Neural crest cell (in vitro differentiated cells): Measurements from ENCODE around the gene ATXN7L3B. TPM values are rescaled to one million over a fixed set of nuclear protein-coding genes. Genes with fewer than 3 reads are reported as not detected.
A peak's percentile ranks its signal among the peaks of the same experiment; 100 is the strongest.

Experiments
- DNase-seq: peaks from one replicate; pipeline ENCODE4 v3.0.0; 2021; ENCODE audit warnings: low read depth, mixed read lengths, low spot score
- H3K27ac Mint-ChIP-seq: one replicate; pipeline ENCODE4 v1.8.0; 2021; ENCODE audit warnings: mild to moderate bottlenecking, mixed read lengths; ENCODE audit not compliant: unreplicated experiment
- H3K27me3 Mint-ChIP-seq: 2 replicates; pipeline ENCODE4 v1.8.0; 2021; ENCODE audit warnings: low read depth, mild to moderate bottlenecking, mixed read lengths
- H3K36me3 Mint-ChIP-seq: 2 replicates; pipeline ENCODE4 v1.8.0; 2021; ENCODE audit warnings: low read depth, mild to moderate bottlenecking, mixed read lengths
- H3K4me1 Mint-ChIP-seq: 2 replicates; pipeline ENCODE4 v1.8.0; 2021; ENCODE audit warnings: mixed read lengths
- H3K4me3 Mint-ChIP-seq: one replicate; pipeline ENCODE4 v1.8.0; 2021; ENCODE audit warnings: mild to moderate bottlenecking, mixed read lengths
- H3K9me3 Mint-ChIP-seq: 2 replicates; pipeline ENCODE4 v1.8.0; 2021; ENCODE audit warnings: mixed read lengths
- CTCF ChIP-seq: fragments of 200-600 bp; sonication (generic); conservative IDR thresholded peaks from 2 replicates; pipeline ENCODE4 v1.5.0; 2021; ENCODE audit warnings: antibody characterized with exemption, mild to moderate bottlenecking
- long read RNA-seq: library from polyadenylated mRNA; unstranded; transcript quantifications from one replicate; pipeline ENCODE4 v2.0.0, GENCODE V29; 2020
- total RNA-seq: library from RNA; stranded (reverse); gene quantifications from 2 replicates; pipeline ENCODE4 v1.2.1, GENCODE V29; 2021

ATXN7L3B gene
- total RNA-seq = 59.7 and 60.0 TPM in 2 replicates
- long read RNA-seq, full-length matches to known transcripts = 205 of 205 reads
- long read RNA-seq, partial matches to known transcripts = 0 of 205 reads
- long read RNA-seq, other reads (novel, unspliced or antisense) = 0 of 205 reads

- DNase-seq = peak; percentile 87
- Mint-ChIP-seq H3K4me1 (peaks cover 46% of the 10 kb centered on the region), H3K36me3 (peaks cover 40% of the 10 kb centered on the region), H3K27me3 (no peaks in the 10 kb centered on the region), H3K9me3 (no peaks in the 10 kb centered on the region), H3K27ac (peak within 1 kb of the TSS; percentile 99), H3K4me3 (peak within 1 kb of the TSS; percentile 96)
- TF ChIP-seq CTCF = no peak
These were observed at the start of gene ATXN7L3B for GRCh38 chr12:74537707-74538385. ATXN7L3B (plus strand) TSS chr12:74537835; CDS start chr12:74538113, 278 bp downstream.

GRCh38 chr12:74488134-74488533 lies 49.5 kb upstream of the ATXN7L3B start:
- H3K27me3 Mint-ChIP-seq = no peaks in the 10 kb centered on the region
- H3K4me1 Mint-ChIP-seq = peaks cover 4% of the 10 kb centered on the region
- no peak overlapping the region for H3K4me3 Mint-ChIP-seq
- no peak overlapping the region for H3K27ac Mint-ChIP-seq
- TF ChIP-seq CTCF = no peak
- H3K36me3 Mint-ChIP-seq = no peaks in the 10 kb centered on the region
- no peak for DNase-seq
- no peaks in the 10 kb centered on the region for H3K9me3 Mint-ChIP-seq

- no peak for TF ChIP-seq CTCF
- Mint-ChIP-seq H3K36me3 (no peaks in the 10 kb centered on the region), H3K9me3 (no peaks in the 10 kb centered on the region), H3K4me3 (no peak overlapping the region), H3K4me1 (peaks cover 4% of the 10 kb centered on the region), H3K27ac (no peak overlapping the region), H3K27me3 (no peaks in the 10 kb centered on the region)
- no peak for DNase-seq
These were observed 48.1 kb upstream of the ATXN7L3B start for GRCh38 chr12:74489543-74489942.

- H3K4me3 Mint-ChIP-seq = no peak overlapping the region
- H3K36me3 Mint-ChIP-seq = no peaks in the 10 kb centered on the region
- peaks cover 4% of the 10 kb centered on the region for H3K4me1 Mint-ChIP-seq
- DNase-seq = no peak
- no peaks in the 10 kb centered on the region for H3K27me3 Mint-ChIP-seq
- TF ChIP-seq CTCF = no peak
- H3K9me3 Mint-ChIP-seq = no peaks in the 10 kb centered on the region
- H3K27ac Mint-ChIP-seq = no peak overlapping the region
These were observed 47.1 kb upstream of the ATXN7L3B start for GRCh38 chr12:74490390-74491064.

GRCh38 chr12:74491374-74491773 lies 46.3 kb upstream of the ATXN7L3B start:
- DNase-seq = no peak
- Mint-ChIP-seq H3K9me3 (no peaks in the 10 kb centered on the region), H3K36me3 (no peaks in the 10 kb centered on the region), H3K4me1 (peaks cover 4% of the 10 kb centered on the region), H3K27ac (no peak overlapping the region), H3K27me3 (no peaks in the 10 kb centered on the region), H3K4me3 (no peak overlapping the region)
- no peak for TF ChIP-seq CTCF
